Thoracic aorta endothelial cell (primary cell): ENCODE measurements around the gene TASOR2. TPM values are rescaled to one million over a fixed set of nuclear protein-coding genes. Genes with fewer than 3 reads are reported as not detected.

Experiments used
- total RNA-seq: library from RNA; depleted of rRNA; stranded (reverse); fragments of >200 nt; gene quantifications from 2 replicates; pipeline ENCODE4 v1.2.3, GENCODE V29; 2012

The TASOR2 gene, protein sequence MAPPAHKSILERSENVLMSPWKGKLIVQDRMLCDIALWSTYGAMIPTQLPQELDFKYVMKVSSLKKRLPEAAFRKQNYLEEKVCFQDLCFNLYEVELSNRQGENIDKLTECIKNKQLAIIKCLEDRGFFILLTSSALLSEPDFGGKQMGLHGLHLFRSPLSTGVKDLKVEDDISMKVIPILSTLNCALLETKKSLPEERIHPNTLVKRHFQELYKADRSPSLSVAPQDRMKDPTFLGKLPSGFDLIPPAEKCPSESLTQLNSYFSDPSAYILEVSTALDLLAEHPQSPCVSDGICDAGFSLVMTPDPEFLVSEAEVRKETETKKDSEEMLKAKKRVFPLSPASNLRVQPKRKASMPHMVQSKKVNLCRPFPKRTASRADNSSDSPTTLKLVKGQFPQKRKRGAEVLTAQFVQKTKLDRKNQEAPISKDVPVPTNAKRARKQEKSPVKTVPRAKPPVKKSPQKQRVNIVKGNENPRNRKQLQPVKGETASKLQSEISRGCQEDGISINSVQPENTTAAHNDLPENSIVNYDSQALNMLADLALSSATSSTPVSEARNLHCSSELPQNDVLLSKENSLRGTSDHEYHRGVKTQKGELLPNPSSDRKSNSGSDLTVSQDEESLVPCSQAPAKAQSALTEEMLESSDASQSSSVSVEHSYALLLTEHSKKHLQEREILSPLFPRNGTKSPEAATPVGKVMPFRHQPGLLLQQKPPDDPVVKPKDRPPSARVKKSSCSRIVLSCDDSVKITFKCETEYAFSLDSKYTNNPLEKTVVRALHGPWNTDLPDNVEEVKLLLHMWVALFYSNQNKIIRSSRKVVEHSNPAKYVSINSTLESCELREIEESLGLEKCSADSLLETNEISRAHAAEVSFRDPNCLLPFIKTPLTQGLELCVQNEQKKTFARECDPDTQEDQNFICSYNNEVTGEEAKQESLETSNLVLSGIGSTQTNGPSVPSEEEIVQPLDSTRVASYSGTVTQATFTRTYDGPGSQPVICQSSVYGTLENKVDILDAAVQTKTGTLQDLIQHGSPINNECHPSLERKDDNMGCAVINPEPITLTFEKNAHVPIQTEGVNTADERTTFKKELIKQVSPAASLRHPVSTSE (N-terminal part only)
- total RNA-seq, result 102 and 107 TPM in 2 replicates

DNA sequence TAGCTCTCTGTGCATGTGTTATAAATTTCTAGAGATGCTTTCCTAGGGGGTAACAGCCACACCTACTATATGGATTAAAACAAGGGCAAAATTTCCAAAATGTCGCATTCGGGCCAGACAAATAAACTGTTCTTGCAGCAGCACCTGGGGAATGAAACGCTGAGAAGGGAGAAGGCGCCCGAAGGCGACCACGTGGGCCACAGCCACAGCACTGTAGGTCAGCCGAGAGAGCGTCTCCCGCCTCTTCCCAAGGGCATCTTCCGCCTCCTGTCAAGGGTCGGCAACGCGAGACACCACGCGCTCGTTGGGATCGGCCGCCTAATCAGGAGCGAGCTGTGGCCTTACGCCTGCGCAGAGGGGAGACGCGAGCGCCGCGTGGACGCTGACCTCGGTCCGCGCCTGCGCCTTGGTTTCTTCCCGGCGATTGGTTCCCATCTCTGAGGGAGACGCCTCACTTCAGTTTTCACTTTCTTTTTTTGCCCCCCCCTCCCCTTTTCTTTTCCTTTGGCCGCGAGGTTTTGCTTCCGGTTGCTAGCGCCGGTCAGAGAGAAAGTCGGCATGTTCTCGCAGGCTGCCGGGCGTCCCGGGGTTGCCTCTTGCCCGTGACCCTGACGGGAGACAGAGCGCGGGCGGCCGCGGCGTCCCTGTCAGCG, at the start of gene TASOR2:
Gene TASOR2, plus strand, starts transcription at position 521 of the 653 bp plus-strand sequence. CDS start 35,805 bp downstream, outside the sequence.

DNA sequence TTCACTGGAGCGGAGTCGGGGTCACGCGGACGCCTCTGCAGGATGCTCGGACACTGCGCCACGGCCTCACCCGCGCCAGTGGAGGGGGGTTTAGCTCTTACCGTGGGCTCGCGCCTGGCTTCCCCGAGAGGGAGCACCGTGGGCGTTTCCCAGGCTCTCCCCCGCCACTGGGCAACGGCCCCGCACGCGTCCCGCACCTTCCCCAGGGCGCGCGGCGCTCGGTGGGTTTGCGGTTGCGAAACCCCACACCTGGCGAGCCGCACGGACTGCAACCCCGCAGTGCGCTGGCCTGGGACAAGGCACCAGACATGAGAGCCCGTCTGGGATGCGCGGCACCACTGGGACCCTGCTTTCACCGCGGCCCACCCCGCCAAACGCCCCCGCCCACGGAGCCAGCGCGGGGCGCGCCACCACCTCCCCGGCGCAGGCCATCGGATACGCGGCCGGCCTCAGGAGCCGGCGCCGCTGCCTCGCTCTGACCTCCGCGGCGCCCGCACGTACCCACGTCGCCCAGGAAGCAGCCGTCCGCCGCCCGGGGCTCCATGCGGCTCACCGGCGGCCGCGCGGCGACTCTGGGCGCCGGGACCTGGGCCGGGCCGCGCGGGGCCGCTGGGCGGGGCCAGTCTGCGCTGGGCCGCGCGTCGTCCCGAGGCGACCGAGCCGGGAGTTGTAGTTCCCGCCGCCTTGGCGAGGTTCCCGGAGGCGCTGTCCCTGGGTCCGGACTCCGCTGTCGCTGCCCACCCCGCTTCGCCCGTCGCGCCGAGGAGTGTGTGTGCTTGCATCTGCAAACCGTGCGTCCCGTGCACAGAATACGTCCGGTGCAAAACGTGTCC, 18.4 kb upstream of the TASOR2 start, which contains the start of gene ASB13:
Gene ASB13, minus strand, starts transcription at position 588 of the 833 bp plus-strand sequence. Its CDS starts 44 bp downstream, at position 544.

Other genes starting within 250 kb of the TASOR2 start
- gene CALML5, start 185.3 kb upstream of the TASOR2 start, total RNA-seq, result not detected in 2 replicates
- not detected in 2 replicates for gene CALML3, start 159.9 kb upstream of the TASOR2 start, total RNA-seq
- 6.6 and 9.2 TPM in 2 replicates for gene ASB13, start 18.2 kb upstream of the TASOR2 start, total RNA-seq
- 740 and 863 TPM in 2 replicates for gene GDI2, start 128.6 kb downstream of the TASOR2 start, total RNA-seq
- gene ANKRD16, start 205.1 kb downstream of the TASOR2 start, total RNA-seq, result 5.3 and 6.6 TPM in 2 replicates
- 104 and 110 TPM in 2 replicates for gene FBH1, start 205.4 kb downstream of the TASOR2 start, total RNA-seq